ACHN (cell line): Measurements from ENCODE around the gene LOC128125822.
A peak's percentile ranks its signal among the peaks of the same experiment; 100 is the strongest.
"Not testable (repeated sequence)": the region's sequence is repeated elsewhere in the genome, so short reads cannot be mapped to it uniquely, and the experiment has no call there.

ENCODE experiments used
- DNase-seq: peaks from one replicate; pipeline ENCODE4 v3.0.0-alpha.2; 2015
- in situ Hi-C: cut with HindIII; loops from 2 replicates; pipeline ENCODE4 v1.10.0; 2017; ENCODE audit warnings: low sequenced_read_pairs, low pct_ligation_motif_present, low pct_unique_long_range_greater_than_20kb

The LOC128125822 gene

DNA sequence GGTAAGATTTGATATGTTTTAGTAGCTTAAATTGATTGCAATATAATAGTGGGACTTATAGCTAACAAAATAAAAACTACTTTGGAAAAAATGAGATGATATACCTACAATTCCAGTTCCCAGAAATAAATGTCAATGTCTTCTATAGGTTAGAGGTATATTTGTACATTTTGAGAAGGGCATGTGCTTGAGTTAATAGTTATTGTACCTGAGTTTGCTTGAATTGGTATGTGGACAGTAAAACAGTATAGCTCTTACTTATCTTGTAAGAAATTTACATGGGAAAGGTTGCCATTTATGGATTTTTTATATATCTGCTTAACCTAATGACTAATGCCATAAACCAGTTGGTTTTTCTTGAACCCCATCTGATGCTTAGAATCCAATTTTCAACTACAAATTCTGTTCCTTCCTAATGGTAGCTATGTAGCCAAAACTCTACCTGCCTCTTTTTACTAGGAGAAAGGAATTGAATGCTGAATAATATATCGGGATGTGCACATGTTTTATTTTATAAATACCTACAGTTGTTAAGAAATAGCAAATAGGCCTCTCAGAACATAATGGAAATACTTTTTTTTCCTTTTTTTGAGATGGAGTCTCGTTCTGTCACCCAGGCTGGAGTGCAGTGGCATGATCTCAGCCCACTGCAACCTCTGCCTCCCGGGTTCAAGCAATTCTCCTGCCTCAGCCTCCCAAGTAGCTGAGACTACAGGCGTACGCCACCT is 4.9 kb downstream of the LOC128125822 start:
- DNase-seq = no peak
- in situ Hi-C loops = no loop called here

DNA sequence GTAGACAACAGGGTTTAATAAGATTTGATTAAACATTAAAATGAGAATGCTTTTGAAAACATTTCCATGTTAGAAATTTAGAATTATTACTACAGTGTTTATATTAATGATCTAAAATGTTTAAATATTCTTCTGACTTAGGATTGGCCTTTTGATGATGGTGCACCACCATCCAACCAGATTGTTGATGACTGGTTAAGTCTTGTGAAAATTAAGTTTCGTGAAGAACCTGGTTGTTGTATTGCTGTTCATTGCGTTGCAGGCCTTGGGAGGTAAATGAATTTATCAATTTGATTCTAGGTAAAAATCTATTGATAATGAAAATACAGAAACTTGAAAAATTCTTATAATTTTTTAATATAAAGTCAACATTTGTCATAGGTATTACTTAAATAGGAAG is 6.5 kb downstream of the LOC128125822 start:
- in situ Hi-C loops = no loop called here
- no peak for DNase-seq

DNA sequence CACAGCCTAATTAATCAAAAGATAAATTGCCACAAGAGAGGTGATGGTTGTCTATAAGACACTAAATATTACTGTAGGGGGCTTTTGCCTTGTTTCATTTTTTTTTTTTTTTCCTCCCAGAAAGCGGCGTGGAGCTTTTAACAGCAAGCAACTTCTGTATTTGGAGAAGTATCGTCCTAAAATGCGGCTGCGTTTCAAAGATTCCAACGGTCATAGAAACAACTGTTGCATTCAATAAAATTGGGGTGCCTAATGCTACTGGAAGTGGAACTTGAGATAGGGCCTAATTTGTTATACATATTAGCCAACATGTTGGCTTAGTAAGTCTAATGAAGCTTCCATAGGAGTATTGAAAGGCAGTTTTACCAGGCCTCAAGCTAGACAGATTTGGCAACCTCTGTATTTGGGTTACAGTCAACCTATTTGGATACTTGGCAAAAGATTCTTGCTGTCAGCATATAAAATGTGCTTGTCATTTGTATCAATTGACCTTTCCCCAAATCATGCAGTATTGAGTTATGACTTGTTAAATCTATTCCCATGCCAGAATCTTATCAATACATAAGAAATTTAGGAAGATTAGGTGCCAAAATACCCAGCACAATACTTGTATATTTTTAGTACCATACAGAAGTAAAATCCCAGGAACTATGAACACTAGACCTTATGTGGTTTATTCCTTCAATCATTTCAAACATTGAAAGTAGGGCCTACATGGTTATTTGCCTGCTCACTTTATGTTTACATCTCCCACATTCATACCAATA is 7.8 kb downstream of the LOC128125822 start:
- no peak for DNase-seq
- in situ Hi-C loops = no loop called here

DNA sequence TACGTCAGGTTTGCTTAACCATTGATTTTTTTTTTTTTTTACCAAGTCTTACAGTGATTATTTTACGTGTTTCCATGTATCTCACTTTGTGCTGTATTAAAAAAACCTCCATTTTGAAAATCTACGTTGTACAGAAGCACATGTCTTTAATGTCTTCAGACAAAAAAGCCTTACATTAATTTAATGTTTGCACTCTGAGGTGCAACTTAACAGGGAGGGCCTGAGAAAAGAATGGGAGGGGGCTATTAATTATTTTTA is 8.4 kb downstream of the LOC128125822 start:
- DNase-seq = no peak
- in situ Hi-C loops = no loop called here

DNA sequence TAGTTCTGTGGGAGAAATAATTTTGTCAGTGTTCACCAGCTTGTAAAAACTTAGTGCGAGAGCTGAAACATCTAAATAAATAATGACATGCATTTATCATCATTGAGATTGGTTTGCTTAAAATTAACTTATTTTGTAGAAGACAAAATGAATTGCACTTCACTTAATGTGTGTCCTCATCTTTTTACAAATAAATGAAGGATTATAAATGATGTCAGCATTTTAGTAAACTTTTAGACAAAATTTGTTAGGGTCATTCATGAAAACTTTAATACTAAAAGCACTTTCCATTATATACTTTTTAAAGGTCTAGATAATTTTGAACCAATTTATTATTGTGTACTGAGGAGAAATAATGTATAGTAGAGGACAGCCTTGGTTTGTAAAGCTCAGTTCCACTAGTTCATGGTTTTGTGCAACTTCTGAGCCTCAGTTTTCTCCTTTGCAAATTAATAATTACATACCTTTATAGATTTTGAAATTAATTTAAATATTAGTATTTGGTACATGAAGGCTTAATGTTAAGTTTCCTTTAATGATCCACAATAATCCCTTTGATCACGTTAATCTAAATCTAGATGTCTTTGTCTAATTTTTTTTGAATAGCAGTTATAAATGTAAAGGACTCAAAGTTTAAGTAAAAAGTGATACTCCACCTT is 9.2 kb downstream of the LOC128125822 start:
- in situ Hi-C loops = no loop called here
- DNase-seq = no peak

DNA sequence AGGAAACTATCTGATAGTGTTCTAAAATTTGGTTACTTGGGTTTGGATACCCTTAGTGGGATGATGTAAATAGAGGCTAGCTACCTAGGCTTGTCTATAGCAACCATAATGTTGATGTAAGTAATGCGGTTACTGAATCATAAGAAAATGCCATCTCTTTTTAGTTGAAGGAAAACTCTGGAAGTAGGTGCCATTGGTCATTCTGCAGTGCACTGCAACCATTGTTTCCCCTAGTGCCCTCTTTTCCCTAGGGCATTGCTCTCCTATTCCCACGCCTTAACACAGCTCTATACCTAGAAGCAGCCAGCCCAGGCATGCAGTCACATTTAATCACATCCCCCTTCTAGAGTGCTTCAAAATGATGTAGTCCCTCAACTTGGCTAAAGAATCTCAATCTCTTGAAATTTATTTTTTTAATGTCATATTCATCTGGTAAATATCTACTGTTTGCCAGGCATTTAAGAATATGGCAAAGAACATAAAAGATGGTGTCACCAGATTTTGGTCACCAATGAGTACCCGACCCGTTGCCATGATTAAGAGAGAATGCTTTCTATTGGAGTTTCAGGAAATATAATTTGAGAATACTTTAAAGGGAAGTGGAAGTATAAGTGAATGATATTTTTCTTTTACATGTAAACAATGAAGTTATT is 10.4 kb downstream of the LOC128125822 start:
- in situ Hi-C loops = no loop called here
- DNase-seq = no peak

DNA sequence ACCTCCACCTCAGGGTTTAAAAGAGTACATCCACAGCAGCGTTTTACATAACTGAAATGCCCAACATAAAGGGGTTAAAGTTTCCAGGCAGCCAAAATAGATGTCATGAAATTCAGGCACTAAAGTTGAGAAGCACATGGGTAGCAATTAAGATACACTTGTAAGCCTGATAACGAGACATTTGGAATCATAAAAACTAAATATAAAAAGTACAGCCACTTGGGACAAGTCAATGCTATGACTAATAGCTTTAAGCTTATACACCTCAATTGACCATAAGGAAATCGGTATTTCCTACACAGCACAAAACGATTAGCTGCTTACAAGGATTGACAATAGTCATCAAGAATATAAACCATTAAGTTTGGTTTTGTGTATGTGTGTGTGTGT is 11.8 kb downstream of the LOC128125822 start:
- in situ Hi-C loops = no loop called here

DNA sequence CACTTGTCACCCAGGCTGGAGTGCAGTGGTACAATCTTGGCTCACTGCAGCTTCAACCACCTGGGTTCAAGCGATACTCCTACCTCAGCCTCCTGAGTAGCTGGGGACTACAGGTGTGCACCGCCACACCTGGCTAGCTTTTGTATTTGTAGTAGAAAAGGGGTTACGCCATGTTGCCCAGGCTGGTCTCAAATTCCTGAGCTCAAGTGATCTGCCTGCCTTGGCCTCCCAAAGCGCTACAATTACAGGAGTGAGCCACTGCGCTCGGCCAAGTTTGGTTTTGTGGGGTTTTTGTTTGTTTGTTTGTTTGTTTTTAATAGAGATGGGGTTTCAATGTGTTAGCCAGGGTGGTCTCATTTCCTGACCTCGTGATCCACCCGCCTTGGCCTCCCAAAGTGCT is 12.3 kb downstream of the LOC128125822 start:
- no peak for DNase-seq
- in situ Hi-C loops = no loop called here

More for the DNA sequence above, 11.8 kb downstream of the LOC128125822 start:
- no peak for DNase-seq

DNA sequence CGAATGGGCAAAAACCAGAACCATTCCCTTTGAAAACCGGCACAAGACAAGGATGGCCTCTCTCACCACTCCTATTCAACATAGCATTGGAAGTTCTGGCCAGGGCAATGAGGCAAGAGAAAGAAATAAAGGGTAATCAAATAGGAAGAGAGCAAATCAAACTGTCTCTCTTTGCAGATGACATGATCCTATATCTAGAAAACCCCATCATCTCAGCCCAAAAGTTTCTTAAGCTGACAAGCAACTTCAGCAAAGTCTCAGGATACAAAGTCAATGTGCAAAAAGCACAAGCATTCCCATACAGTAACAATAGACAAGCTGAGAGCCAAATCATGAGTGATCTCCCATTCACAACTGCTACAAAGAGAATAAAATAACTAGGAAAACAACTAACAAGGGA is 13.4 kb downstream of the LOC128125822 start:
- in situ Hi-C loops, DNase-seq: not testable (repeated sequence)

DNA sequence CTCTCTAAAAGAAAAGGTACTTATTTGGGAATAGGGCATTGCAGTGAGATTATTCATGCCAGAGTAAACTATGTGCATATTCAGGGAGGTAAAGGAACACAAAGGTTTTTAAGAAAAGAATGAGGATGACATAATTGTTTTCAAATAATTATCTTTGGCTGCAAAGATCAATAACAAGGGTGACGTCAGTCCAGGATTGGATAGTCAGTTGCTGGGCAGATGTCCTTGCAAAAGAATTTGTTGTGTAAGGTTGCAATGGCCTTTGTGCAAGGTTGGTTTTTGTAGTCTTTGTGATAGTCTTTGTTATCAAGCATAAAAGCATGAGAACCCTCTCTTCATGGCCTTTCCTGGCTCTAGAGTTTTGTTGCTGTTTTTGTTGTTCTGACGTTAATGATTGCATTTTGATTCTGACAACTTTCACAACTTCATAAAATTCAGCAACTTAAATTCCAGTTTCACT is 17.7 kb downstream of the LOC128125822 start:
- in situ Hi-C loops = no loop called here
- no peak for DNase-seq

DNA sequence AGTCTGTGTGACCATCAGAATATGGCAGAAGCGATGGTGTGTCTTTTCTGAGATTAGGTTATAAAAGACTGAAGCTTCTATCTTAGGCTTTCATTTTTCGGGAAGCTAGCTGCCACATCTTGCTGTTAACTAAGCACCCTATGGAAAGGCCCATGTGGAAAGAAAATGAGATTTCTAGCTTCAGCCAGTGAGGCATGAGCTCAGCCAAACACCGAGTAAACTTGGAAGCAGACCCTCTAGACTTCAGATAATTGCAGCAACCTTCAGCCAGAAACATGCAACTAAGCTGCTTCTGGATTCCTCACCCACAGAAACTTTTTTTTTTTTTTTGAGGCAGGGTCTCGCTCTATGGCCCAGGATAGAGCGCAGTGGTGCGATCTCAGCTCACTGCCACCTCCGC is 20.6 kb downstream of the LOC128125822 start:
- no peak for DNase-seq

DNA sequence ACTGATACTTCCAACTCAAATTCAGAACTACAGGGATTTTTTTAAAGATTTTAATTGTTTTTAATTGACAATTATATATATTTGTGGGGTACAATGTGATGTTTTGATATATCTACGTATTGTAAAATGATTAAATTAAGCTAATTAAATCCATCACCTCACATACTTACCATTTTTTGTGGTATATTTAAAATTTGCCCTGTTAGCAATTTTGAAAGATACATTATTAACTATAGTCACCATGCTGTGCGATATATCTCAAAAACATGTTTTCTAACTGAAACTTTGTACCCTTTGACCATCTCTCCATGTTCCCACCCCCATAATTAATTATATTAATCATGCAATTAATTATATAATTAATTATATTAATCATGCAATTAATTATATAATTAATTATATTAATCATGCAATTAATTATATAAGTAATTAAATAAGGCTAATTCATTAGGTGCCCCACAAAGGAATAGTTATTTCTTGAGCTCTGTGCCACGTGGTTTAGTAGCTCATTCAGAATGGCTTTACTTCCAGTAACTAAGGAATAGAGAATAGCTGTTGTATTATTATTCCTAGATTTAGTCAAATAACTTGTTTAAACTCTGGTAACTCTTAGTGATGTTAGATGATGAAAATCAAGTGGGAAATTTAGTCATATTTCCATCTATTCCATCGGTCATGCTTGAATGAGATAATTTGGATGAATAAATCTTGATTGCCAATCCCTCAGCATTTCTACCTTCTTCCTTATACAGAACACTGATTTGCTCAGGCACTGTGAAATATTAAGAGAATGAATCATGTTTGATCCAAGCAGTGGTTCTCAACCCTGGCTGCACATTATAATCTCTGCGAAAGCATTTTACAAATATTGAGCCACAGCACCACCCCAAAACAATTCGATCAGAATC is 25.1 kb downstream of the LOC128125822 start:
- in situ Hi-C loops = no loop called here
- peak; percentile 76 for DNase-seq

More for the DNA sequence above, 20.6 kb downstream of the LOC128125822 start:
- in situ Hi-C loops = no loop called here

DNA sequence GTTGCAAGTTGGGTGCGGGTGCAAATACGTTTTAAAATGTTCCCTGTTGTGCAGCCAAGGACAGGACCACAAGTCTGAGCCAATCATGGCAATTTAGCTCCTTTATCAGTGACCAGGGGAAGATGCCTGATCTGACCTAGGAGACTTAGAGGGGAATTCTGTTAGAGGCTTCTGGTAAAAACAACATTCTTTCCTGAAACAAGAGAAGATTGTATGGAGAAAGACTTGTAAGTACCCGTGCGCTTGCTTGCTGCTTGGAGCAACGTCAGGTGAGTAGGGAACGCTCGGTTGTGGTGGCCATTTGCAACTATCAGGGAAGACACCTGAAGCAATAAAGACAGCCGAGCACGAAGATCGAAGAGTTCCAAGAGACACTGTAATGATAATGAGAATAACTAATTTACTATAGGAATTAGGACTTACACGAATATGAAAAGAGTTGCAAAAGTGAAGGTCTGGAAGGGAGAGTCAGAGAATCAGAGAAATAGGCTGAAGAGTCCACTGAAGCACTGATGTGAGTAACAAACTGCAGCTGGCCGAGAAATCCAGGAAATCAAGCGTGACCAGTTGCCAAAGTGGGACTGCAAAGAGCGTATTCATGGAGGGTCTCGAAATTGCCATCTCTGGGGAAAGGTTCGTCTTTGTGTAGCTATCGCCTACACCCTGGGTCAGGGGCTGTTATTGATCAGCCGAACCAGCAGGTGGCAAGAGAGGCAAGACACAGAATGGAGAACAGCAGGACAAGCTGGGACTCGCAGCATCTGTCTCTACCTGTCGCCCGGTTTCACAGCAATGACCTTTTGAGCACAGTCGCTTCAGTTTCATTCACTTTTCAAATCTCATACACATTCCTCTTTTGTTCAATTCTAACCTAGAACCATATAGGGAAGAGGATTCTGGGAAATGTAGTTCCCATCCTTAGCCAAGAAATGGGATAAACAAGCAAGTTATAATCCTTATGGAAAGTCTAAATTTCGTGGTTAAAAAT is 26.1 kb downstream of the LOC128125822 start:
- in situ Hi-C loops = no loop called here
- DNase-seq = peak; percentile 64

DNA sequence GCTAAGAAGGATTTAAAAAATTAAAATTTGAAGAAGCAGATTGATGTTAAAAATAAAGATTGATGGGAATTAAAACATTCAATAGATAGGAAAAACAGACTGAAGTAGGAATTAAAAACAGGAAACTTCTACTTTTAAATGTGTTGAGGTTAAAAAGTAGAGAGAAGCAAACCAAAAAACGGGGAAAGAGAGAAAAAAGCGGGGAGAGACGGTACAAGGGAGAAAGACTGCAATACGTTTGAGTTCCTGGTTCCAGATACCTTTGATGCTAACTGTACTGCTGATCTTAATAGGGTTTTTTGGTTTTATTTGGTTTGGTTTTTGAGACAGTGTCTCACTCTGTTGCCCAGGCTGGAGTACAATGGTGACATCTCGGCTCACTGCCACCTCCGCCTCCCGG is 27.0 kb downstream of the LOC128125822 start:
- in situ Hi-C loops = no loop called here

DNA sequence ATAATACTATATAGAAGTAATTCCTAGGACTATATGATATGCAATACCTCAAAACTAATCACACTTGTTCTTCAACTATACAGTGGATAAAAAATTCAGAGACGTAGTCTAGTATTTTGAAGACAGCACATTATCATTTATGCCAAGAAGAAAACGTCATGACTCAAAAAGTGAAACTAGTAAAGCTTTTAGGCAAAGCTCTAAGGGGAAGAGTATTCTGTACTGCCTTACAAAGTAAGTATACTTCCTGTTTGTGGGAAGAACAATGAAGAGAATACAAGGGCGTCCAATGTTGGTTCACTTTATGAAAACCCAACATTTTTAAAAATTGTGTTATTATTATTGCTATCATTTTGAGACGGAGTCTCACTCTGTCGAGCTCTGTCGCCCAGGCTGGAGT is 27.9 kb downstream of the LOC128125822 start:
- no peak for DNase-seq

More for the DNA sequence above, 27.0 kb downstream of the LOC128125822 start:
- no peak for DNase-seq

DNA sequence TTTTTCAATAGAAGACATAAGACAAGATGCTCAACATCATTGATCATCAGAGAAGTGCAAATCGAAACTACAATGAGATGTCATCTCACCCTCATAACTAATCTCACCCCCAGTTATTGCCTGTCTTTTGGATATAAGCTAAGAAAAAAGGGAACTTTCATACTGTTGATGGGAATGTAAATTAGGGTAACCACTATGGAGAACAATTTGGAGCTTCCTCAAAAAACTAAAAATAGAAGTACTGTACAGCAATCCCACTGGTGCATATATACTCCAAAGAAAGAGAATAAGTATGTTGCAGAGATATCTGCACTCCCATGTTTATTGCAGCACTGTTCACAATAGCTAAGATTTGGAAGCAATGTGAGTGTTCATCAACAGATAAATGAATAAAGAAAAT is 37.0 kb downstream of the LOC128125822 start:
- in situ Hi-C loops = no loop called here
- DNase-seq = no peak

More for the DNA sequence above, 27.9 kb downstream of the LOC128125822 start:
- in situ Hi-C loops = no loop called here

DNA sequence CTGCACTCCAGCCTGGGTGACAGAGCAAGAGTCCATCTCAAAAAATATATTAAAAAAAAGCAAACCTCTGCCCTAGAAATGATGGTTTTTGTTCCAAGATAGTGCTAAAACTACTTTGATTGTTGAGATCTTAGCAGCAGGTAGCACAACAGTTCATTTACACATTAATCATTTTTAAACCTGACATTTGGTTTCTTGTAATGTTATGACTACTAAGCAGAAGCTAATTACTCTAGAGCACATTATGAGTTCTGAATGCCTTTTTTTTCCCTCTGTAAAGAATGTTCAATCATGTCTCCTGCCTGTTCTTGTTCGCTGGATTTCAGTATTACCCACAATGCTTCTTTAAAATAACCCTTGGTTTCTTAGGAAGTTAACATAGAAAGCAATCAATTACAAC is 38.7 kb downstream of the LOC128125822 start:
- no peak for DNase-seq
- in situ Hi-C loops = no loop called here
